GM19468 (cell line): ENCODE data around the gene SSRP1.
"Not testable (repeated sequence)": the region's sequence is repeated elsewhere in the genome, so short reads cannot be mapped to it uniquely, and the experiment has no call there.

Source experiments
- ATAC-seq: cut with Tn5 transposase; IDR thresholded peaks from one replicate; pipeline ENCODE4 v1.9.1; 2021; ENCODE audit warnings: mild to moderate bottlenecking, moderate library complexity, moderate number of reproducible peaks; ENCODE audit not compliant: unreplicated experiment; ENCODE audit errors: extremely low read depth

Gene SSRP1

GRCh38 chr11:57306161-57306876, 29.4 kb downstream of the SSRP1 start:
- ATAC-seq = no peak

- ATAC-seq = no peak
These were observed 30.2 kb downstream of the SSRP1 start for GRCh38 chr11:57305523-57305922.

- no peak for ATAC-seq
These were observed 31.6 kb downstream of the SSRP1 start for GRCh38 chr11:57303990-57304579.

GRCh38 chr11:57303280-57303989, 32.3 kb downstream of the SSRP1 start:
- no peak for ATAC-seq

GRCh38 chr11:57302489-57302888, 33.2 kb downstream of the SSRP1 start:
- ATAC-seq = no peak

- ATAC-seq = no peak
These were observed 33.8 kb downstream of the SSRP1 start for GRCh38 chr11:57301711-57302423.

- no peak for ATAC-seq
These were observed 34.9 kb downstream of the SSRP1 start for GRCh38 chr11:57300785-57301184.

GRCh38 chr11:57299150-57299737, 36.4 kb downstream of the SSRP1 start:
- no peak for ATAC-seq

GRCh38 chr11:57297221-57297620, 38.5 kb downstream of the SSRP1 start:
- no peak for ATAC-seq

- ATAC-seq = not testable (repeated sequence)
These were observed 39.5 kb downstream of the SSRP1 start for GRCh38 chr11:57296205-57296604.

- no peak for ATAC-seq
These were observed 41.2 kb downstream of the SSRP1 start for GRCh38 chr11:57294225-57295131.

GRCh38 chr11:57290288-57290687, 45.4 kb downstream of the SSRP1 start:
- no peak for ATAC-seq

- ATAC-seq = no peak
These were observed 46.7 kb downstream of the SSRP1 start for GRCh38 chr11:57288771-57289579.

- no peak for ATAC-seq
These were observed 47.8 kb downstream of the SSRP1 start for GRCh38 chr11:57287884-57288283.

- ATAC-seq = no peak
These were observed 52.3 kb downstream of the SSRP1 start for GRCh38 chr11:57283231-57283990.

GRCh38 chr11:57281546-57281945, 54.1 kb downstream of the SSRP1 start:
- ATAC-seq = not testable (repeated sequence)

- ATAC-seq = no peak
These were observed 56.6 kb downstream of the SSRP1 start for GRCh38 chr11:57279116-57279515.

- no peak for ATAC-seq
These were observed 57.0 kb downstream of the SSRP1 start for GRCh38 chr11:57278721-57279095.
